Mononuclear cell (primary cell): ENCODE data around the gene TBX2. TPM values are rescaled to one million over a fixed set of nuclear protein-coding genes. Genes with fewer than 3 reads are reported as not detected.
"Not testable (repeated sequence)": the region's sequence is repeated elsewhere in the genome, so short reads cannot be mapped to it uniquely, and the experiment has no call there.

Source experiments
- H3K27me3 ChIP-seq: 2 replicates; pipeline ENCODE4 v1.6.0; 2011; ENCODE audit warnings: low read length, control low read depth; ENCODE audit not compliant: insufficient read depth
- H3K4me1 ChIP-seq: 2 replicates; pipeline ENCODE4 v1.5.1; 2011; ENCODE audit warnings: mild to moderate bottlenecking, low read length, control low read depth; ENCODE audit not compliant: insufficient read depth
- H3K4me3 ChIP-seq: 2 replicates; pipeline ENCODE4 v1.5.1; 2011; ENCODE audit warnings: mild to moderate bottlenecking, low read length, moderate library complexity
- H3K9me3 ChIP-seq: 2 replicates; pipeline ENCODE4 v1.5.1; 2011; ENCODE audit warnings: low read depth, mild to moderate bottlenecking, control low read depth, low read length
- total RNA-seq: library from RNA; depleted of rRNA; stranded (reverse); fragments of >200 nt; gene quantifications from one replicate; pipeline ENCODE4 v1.2.3, GENCODE V29; 2012

The TBX2 gene
- 0.10 TPM for total RNA-seq

GRCh38 chr17:61399131-61400065 lies at the start of gene TBX2:
Gene TBX2 (plus strand): TSS chr17:61399843. CDS start chr17:61400177, 334 bp downstream.
- peaks cover 72% of the 10 kb centered on the region for H3K27me3 ChIP-seq
- peaks cover 54% of the 10 kb centered on the region for H3K4me1 ChIP-seq

GRCh38 chr17:61351745-61352407 lies 47.8 kb upstream of the TBX2 start:
- H3K9me3 ChIP-seq, result no peaks in the 10 kb centered on the region
- H3K4me1 ChIP-seq, result no peaks in the 10 kb centered on the region
- no peaks in the 10 kb centered on the region for H3K27me3 ChIP-seq
- no peak overlapping the region for H3K4me3 ChIP-seq

More at GRCh38 chr17:61399131-61400065, at the start of gene TBX2:
- no peak within 1 kb of the TSS for H3K4me3 ChIP-seq
- H3K9me3 ChIP-seq, result no peaks in the 10 kb centered on the region

GRCh38 chr17:61352408-61352770 lies 47.3 kb upstream of the TBX2 start:
- Histone ChIP-seq H3K27me3 (no peaks in the 10 kb centered on the region), H3K4me1 (no peaks in the 10 kb centered on the region), H3K4me3 (no peak overlapping the region), H3K9me3 (no peaks in the 10 kb centered on the region)

GRCh38 chr17:61352781-61353491 lies 46.7 kb upstream of the TBX2 start:
- Histone ChIP-seq H3K9me3 (no peaks in the 10 kb centered on the region), H3K27me3 (no peaks in the 10 kb centered on the region), H3K4me3 (no peak overlapping the region), H3K4me1 (no peaks in the 10 kb centered on the region)

GRCh38 chr17:61353615-61354014 lies 46.0 kb upstream of the TBX2 start:
- Histone ChIP-seq H3K27me3 (no peaks in the 10 kb centered on the region), H3K4me3 (no peak overlapping the region), H3K4me1 (no peaks in the 10 kb centered on the region), H3K9me3 (no peaks in the 10 kb centered on the region)

- Histone ChIP-seq H3K27me3 (no peaks in the 10 kb centered on the region), H3K9me3 (no peaks in the 10 kb centered on the region), H3K4me1 (no peaks in the 10 kb centered on the region), H3K4me3 (no peak overlapping the region)
These were observed 44.5 kb upstream of the TBX2 start for GRCh38 chr17:61354895-61355874.

GRCh38 chr17:61357061-61357460 lies 42.6 kb upstream of the TBX2 start:
- H3K4me3 ChIP-seq, H3K9me3 ChIP-seq, H3K4me1 ChIP-seq, H3K27me3 ChIP-seq: not testable (repeated sequence)

GRCh38 chr17:61359513-61359912 lies 40.1 kb upstream of the TBX2 start:
- H3K4me1 ChIP-seq, H3K4me3 ChIP-seq, H3K9me3 ChIP-seq, H3K27me3 ChIP-seq: not testable (repeated sequence)

- Histone ChIP-seq H3K4me3 (no peak overlapping the region), H3K9me3 (no peaks in the 10 kb centered on the region), H3K27me3 (no peaks in the 10 kb centered on the region), H3K4me1 (no peaks in the 10 kb centered on the region)
These were observed 39.2 kb upstream of the TBX2 start for GRCh38 chr17:61360318-61360943.

GRCh38 chr17:61361084-61361483 lies 38.6 kb upstream of the TBX2 start:
- Histone ChIP-seq H3K4me3 (no peak overlapping the region), H3K4me1 (no peaks in the 10 kb centered on the region), H3K9me3 (no peaks in the 10 kb centered on the region), H3K27me3 (no peaks in the 10 kb centered on the region)

- H3K4me1 ChIP-seq, result no peaks in the 10 kb centered on the region
- H3K4me3 ChIP-seq, result no peak overlapping the region
- H3K27me3 ChIP-seq, result no peaks in the 10 kb centered on the region
- no peaks in the 10 kb centered on the region for H3K9me3 ChIP-seq
These were observed 37.2 kb upstream of the TBX2 start for GRCh38 chr17:61362396-61362795.

GRCh38 chr17:61362852-61363600 lies 36.6 kb upstream of the TBX2 start:
- H3K4me1 ChIP-seq, result no peaks in the 10 kb centered on the region
- no peaks in the 10 kb centered on the region for H3K9me3 ChIP-seq
- H3K27me3 ChIP-seq, result no peaks in the 10 kb centered on the region
- H3K4me3 ChIP-seq, result no peak overlapping the region

GRCh38 chr17:61363601-61364462 lies 35.8 kb upstream of the TBX2 start:
- Histone ChIP-seq H3K4me3 (no peak overlapping the region), H3K27me3 (no peaks in the 10 kb centered on the region), H3K4me1 (no peaks in the 10 kb centered on the region), H3K9me3 (no peaks in the 10 kb centered on the region)
